OCI-LY7 (cell line): Measurements from ENCODE around the gene ADRA1B. TPM values are rescaled to one million over a fixed set of nuclear protein-coding genes. Genes with fewer than 3 reads are reported as not detected.

Experiments used
- BruUV-seq: library from RNA; stranded (reverse); fragments of 400-500 nt; replicated peaks from 2 replicates; lab custom pipeline; 2021; lab: Mats Ljungman, UMichigan
- CTCF ChIA-PET: fragments of 300-600 bp; sonication (Branson Sonifier 250); formaldehyde crosslinking; loops from one replicate; lab custom pipeline; 2022; ENCODE audit warnings: antibody characterized with exemption; ENCODE audit not compliant: unreplicated experiment; lab: Charles Lee
- POLR2A ChIA-PET: fragments of 300-600 bp; sonication (Branson Sonifier 250); formaldehyde crosslinking; loops from one replicate; lab custom pipeline; 2022; ENCODE audit warnings: antibody characterized with exemption; lab: Charles Lee
- DNase-seq: peaks from one replicate; pipeline ENCODE4 v3.0.0-alpha.2; 2015; ENCODE audit warnings: low spot score
- H2AFZ ChIP-seq: fragments of 200-600 bp; sonication (generic), shearing (Covaris generic); 2 replicates; pipeline ENCODE4 v1.6.1; 2014; ENCODE audit warnings: mild to moderate bottlenecking, antibody characterized with exemption, low read length, moderate library complexity
- H3K27ac ChIP-seq: fragments of 200-600 bp; sonication (generic); 2 replicates; pipeline ENCODE4 v1.5.1; 2014; ENCODE audit warnings: mixed run types, low read depth, mild to moderate bottlenecking, moderate library complexity, low read length, inconsistent platforms; ENCODE audit not compliant: poor library complexity, severe bottlenecking
- H3K36me3 ChIP-seq: fragments of 200-600 bp; sonication (generic); 2 replicates; pipeline ENCODE4 v1.6.1; 2014; ENCODE audit warnings: mild to moderate bottlenecking, antibody characterized with exemption, low read length, moderate library complexity, mixed read lengths; ENCODE audit not compliant: insufficient read depth
- H3K4me1 ChIP-seq: fragments of 200-600 bp; sonication (generic); 2 replicates; pipeline ENCODE4 v1.5.1; 2014; ENCODE audit warnings: mild to moderate bottlenecking, low read length; ENCODE audit not compliant: insufficient read depth, poor library complexity, severe bottlenecking
- H3K4me2 ChIP-seq: fragments of 200-600 bp; sonication (generic); 2 replicates; pipeline ENCODE4 v1.6.1; 2014; ENCODE audit warnings: mild to moderate bottlenecking, low read length
- H3K4me3 ChIP-seq: fragments of 200-600 bp; sonication (generic); 2 replicates; pipeline ENCODE4 v1.5.1; 2014; ENCODE audit warnings: mild to moderate bottlenecking, low read depth, low read length; ENCODE audit not compliant: poor library complexity, severe bottlenecking
- H3K79me2 ChIP-seq: fragments of 200-600 bp; sonication (generic); 2 replicates; pipeline ENCODE4 v1.6.1; 2016; ENCODE audit warnings: low read depth, mild to moderate bottlenecking, low read length, moderate library complexity, mixed read lengths; ENCODE audit not compliant: insufficient read depth
- H3K9me2 ChIP-seq: fragments of 200-600 bp; sonication (generic); 2 replicates; pipeline ENCODE4 v1.6.1; 2016; ENCODE audit warnings: mild to moderate bottlenecking, low read length, mixed read lengths; ENCODE audit not compliant: insufficient read depth
- H3K9me3 ChIP-seq: fragments of 200-600 bp; sonication (generic); 2 replicates; pipeline ENCODE4 v1.6.1; 2014; ENCODE audit warnings: mild to moderate bottlenecking, mixed run types, low read length, mixed read lengths
- H4K20me1 ChIP-seq: fragments of 200-600 bp; sonication (generic); 2 replicates; pipeline ENCODE4 v1.6.1; 2014; ENCODE audit warnings: mild to moderate bottlenecking, antibody characterized with exemption, low read length, moderate library complexity, mixed read lengths; ENCODE audit not compliant: insufficient read depth
- CTCF ChIP-seq: fragments of 200-600 bp; sonication (generic); conservative IDR thresholded peaks from 2 replicates; pipeline ENCODE4 v1.5.1; 2014; ENCODE audit warnings: mild to moderate bottlenecking, antibody characterized with exemption, low read length, moderate library complexity, mixed read lengths
- EZH2phosphoT487 ChIP-seq: fragments of 200-600 bp; sonication (generic); IDR thresholded peaks from 2 replicates; pipeline ENCODE4 v1.6.1; 2018; ENCODE audit warnings: low read depth, borderline replicate concordance, mild to moderate bottlenecking, mixed run types, antibody characterized with exemption, low read length, moderate library complexity, mixed read lengths
- intact Hi-C: fragments of 100-400 bp; cut with micrococcal nuclease; formaldehyde crosslinking; loops from one replicate; pipeline ENCODE4 v1.10.0; 2022; ENCODE audit not compliant: unreplicated experiment
- total RNA-seq, 2 experiments: library from RNA; depleted of rRNA in 1 of 2; stranded (reverse); fragments of >200 nt in 1 of 2; shearing (Covaris generic) in 1 of 2; gene quantifications; 2 replicates each; pipeline ENCODE4 v1.2.3, GENCODE V29; 2014 to 2022

The ADRA1B gene
- total RNA-seq, 2 experiments from 2014 or later = not detected

- no peak overlapping the region for H3K4me3 ChIP-seq
- no peak for DNase-seq
- intact Hi-C loops = no loop called here
- H2AFZ ChIP-seq = no peak overlapping the region
- no peaks in the 10 kb centered on the region for H3K36me3 ChIP-seq
- no peaks in the 10 kb centered on the region for H3K9me3 ChIP-seq
- H3K4me1 ChIP-seq = no peaks in the 10 kb centered on the region
- no TSS peak for BruUV-seq
- TF ChIP-seq EZH2phosphoT487 (no peak), CTCF (no peak)
- H4K20me1 ChIP-seq = no peaks in the 10 kb centered on the region
- no peak overlapping the region for H3K27ac ChIP-seq
- no peaks in the 10 kb centered on the region for H3K79me2 ChIP-seq
- no peaks in the 10 kb centered on the region for H3K9me2 ChIP-seq
- H3K4me2 ChIP-seq = no peak overlapping the region
- ChIA-PET POLR2A (no interaction called here), CTCF (no interaction called here)
These were observed 29.1 kb downstream of the ADRA1B start for GRCh38 chr5:159945359-159945758.

DNA sequence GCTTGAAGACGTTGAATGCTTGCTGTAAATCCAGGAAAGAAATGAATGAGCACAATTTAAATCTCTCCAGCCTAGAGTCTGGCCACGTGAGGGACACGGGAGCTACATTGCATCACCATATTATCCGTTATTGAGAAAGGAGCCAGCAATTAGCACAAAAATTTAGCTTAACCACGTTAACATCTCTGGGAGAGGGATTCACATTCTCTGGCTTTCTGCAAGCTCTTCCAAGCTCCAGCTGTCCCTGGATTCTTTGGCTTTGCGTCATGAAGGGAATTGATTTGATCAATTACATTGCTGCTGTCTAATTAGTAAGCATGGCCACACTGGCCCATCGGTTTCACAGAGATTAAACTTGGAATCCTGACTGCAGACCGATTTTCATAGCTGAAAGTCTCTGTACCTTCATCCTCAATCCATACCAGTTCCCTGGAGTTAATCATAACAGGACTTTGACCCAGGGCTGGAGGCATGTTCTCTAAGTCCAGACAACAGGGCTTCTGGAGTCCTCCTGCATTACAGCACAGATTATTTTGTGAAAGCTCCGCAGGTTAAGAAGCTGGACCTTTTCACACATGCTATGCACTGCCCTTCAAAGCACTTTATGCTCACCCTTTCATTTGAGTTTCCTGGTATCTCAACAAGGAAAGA lies 31.6 kb downstream of the ADRA1B start:
- Histone ChIP-seq H3K4me2 (no peak overlapping the region), H3K4me1 (no peaks in the 10 kb centered on the region), H3K9me3 (no peaks in the 10 kb centered on the region), H3K79me2 (no peaks in the 10 kb centered on the region), H4K20me1 (no peaks in the 10 kb centered on the region), H3K36me3 (no peaks in the 10 kb centered on the region), H3K4me3 (no peak overlapping the region), H3K9me2 (no peaks in the 10 kb centered on the region), H3K27ac (no peak overlapping the region), H2AFZ (no peak overlapping the region)
- no peak for DNase-seq
- TF ChIP-seq CTCF = no peak
- no peak for TF ChIP-seq EZH2phosphoT487
- no TSS peak for BruUV-seq
- intact Hi-C loops = no loop called here
- ChIA-PET CTCF (no interaction called here), POLR2A (interaction anchor here (0.6 kb wide), 1 partner anchor 255 kb away, joined by 3 read pairs; no protein-coding TSS in a partner anchor)

DNA sequence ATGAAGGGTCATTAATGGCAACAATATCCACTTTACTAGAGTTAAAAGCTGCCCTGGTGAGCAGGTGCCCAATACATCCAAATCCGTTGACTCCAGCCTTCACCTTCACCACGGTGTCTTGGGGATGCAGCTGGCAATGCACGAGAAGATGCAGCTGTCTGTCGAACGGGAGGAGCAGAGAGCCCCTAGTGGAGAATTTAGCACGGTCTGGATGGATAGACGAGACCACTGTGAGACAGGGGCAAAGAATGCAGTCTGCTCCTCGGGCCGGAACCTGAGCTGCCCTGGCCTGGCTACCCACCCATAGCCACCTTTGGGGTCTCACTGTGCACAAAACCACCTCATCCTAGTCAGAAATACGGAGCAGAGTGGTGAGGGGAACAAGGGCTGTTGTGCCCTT lies 35.1 kb downstream of the ADRA1B start:
- TF ChIP-seq EZH2phosphoT487 = no peak
- peak; percentile 69 for TF ChIP-seq CTCF
- 0 out of 2 replicates have a peak overlapping the region, but pooled peaks have one; percentile 10 for H2AFZ ChIP-seq

More for the DNA sequence above, 35.1 kb downstream of the ADRA1B start:
- Histone ChIP-seq H3K9me3 (no peaks in the 10 kb centered on the region), H3K9me2 (no peaks in the 10 kb centered on the region), H4K20me1 (no peaks in the 10 kb centered on the region), H3K36me3 (no peaks in the 10 kb centered on the region), H3K27ac (no peak overlapping the region), H3K4me3 (no peak overlapping the region), H3K79me2 (no peaks in the 10 kb centered on the region), H3K4me2 (no peak overlapping the region), H3K4me1 (no peaks in the 10 kb centered on the region)
- intact Hi-C loops = no loop called here
- DNase-seq = peak; percentile 36
- POLR2A ChIA-PET = no interaction called here
- CTCF ChIA-PET = interaction anchor here (0.6 kb wide), 1 partner anchor 246 kb away, joined by 4 read pairs; no protein-coding TSS in a partner anchor
- BruUV-seq = no TSS peak
